Neutrophil (primary cell): Measurements from ENCODE around the gene SFXN5.

Source experiments
- H3K27ac ChIP-seq: fragments of 200-600 bp; sonication (generic); 2 replicates; pipeline ENCODE4 v1.5.1; 2016; ENCODE audit warnings: mild to moderate bottlenecking, moderate library complexity
- H3K27me3 ChIP-seq: fragments of 200-600 bp; sonication (generic); 2 replicates; pipeline ENCODE4 v1.6.0; 2016; ENCODE audit warnings: mild to moderate bottlenecking
- H3K36me3 ChIP-seq: fragments of 200-600 bp; sonication (generic); 2 replicates; pipeline ENCODE4 v1.5.1; 2017
- H3K4me1 ChIP-seq, 2 experiments: fragments of 200-600 bp in 1 of 2; sonication (generic) in 1 of 2; 1 replicate in 1 of 2; 2 replicates in 1 of 2; pipeline versions ENCODE4 v1.5.1 to v1.6.1; 2013 to 2016; ENCODE audit warnings: low read depth in 1 of 2, low read length in 1 of 2, mild to moderate bottlenecking in 1 of 2, moderate library complexity in 1 of 2; ENCODE audit not compliant: control insufficient read depth in 1 of 2, insufficient read depth in 1 of 2
- H3K4me3 ChIP-seq, 2 experiments: fragments of 200-600 bp in 1 of 2; sonication (generic) in 1 of 2; 1 replicate in 1 of 2; 2 replicates in 1 of 2; pipeline ENCODE4 v1.5.1; 2013 to 2016; ENCODE audit warnings: low read depth in 1 of 2, low read length in 1 of 2, mild to moderate bottlenecking in 1 of 2, moderate library complexity in 1 of 2
- H3K9me3 ChIP-seq: fragments of 200-600 bp; sonication (generic); 2 replicates; pipeline ENCODE4 v1.5.1; 2016
- CTCF ChIP-seq: fragments of 200-600 bp; sonication (generic); IDR thresholded peaks from 2 replicates; pipeline ENCODE4 v1.5.1; 2016; ENCODE audit warnings: antibody characterized with exemption

SFXN5 gene

GRCh38 chr2:72933646-72934151 is 137.8 kb downstream of the SFXN5 start:
- Histone ChIP-seq H3K27ac (no peak overlapping the region), H3K4me1 (no peaks in the 10 kb centered on the region), H3K27me3 (peaks cover 62% of the 10 kb centered on the region), H3K4me3 (no peak overlapping the region), H3K9me3 (no peaks in the 10 kb centered on the region), H3K36me3 (no peaks in the 10 kb centered on the region)
- TF ChIP-seq CTCF = no peak

GRCh38 chr2:72933207-72933606 is 138.3 kb downstream of the SFXN5 start:
- no peak overlapping the region for H3K27ac ChIP-seq
- peaks cover 67% of the 10 kb centered on the region for H3K27me3 ChIP-seq
- no peak for TF ChIP-seq CTCF
- H3K36me3 ChIP-seq = no peaks in the 10 kb centered on the region
- no peaks in the 10 kb centered on the region for H3K9me3 ChIP-seq
- H3K4me3 ChIP-seq = no peak overlapping the region
- no peaks in the 10 kb centered on the region for H3K4me1 ChIP-seq

- Histone ChIP-seq H3K27ac (no peak overlapping the region), H3K36me3 (no peaks in the 10 kb centered on the region), H3K9me3 (no peaks in the 10 kb centered on the region), H3K27me3 (peaks cover 71% of the 10 kb centered on the region), H3K4me1 (no peaks in the 10 kb centered on the region), H3K4me3 (no peak overlapping the region)
- no peak for TF ChIP-seq CTCF
These were observed 138.7 kb downstream of the SFXN5 start for GRCh38 chr2:72932805-72933204.

- Histone ChIP-seq H3K9me3 (no peaks in the 10 kb centered on the region), H3K4me3 (no peak overlapping the region), H3K27ac (no peak overlapping the region), H3K36me3 (no peaks in the 10 kb centered on the region), H3K27me3 (peaks cover 77% of the 10 kb centered on the region), H3K4me1 (no peaks in the 10 kb centered on the region)
- no peak for TF ChIP-seq CTCF
These were observed 139.3 kb downstream of the SFXN5 start for GRCh38 chr2:72932045-72932740.

GRCh38 chr2:72931280-72931910 is 140.1 kb downstream of the SFXN5 start:
- no peaks in the 10 kb centered on the region for H3K36me3 ChIP-seq
- TF ChIP-seq CTCF = no peak
- H3K27ac ChIP-seq = no peak overlapping the region
- H3K27me3 ChIP-seq = peaks cover 85% of the 10 kb centered on the region
- no peaks in the 10 kb centered on the region for H3K4me1 ChIP-seq
- no peak overlapping the region for H3K4me3 ChIP-seq
- no peaks in the 10 kb centered on the region for H3K9me3 ChIP-seq
